ENCODE results near the gene USF1.

- TF ChIP-seq, protein P1, sequence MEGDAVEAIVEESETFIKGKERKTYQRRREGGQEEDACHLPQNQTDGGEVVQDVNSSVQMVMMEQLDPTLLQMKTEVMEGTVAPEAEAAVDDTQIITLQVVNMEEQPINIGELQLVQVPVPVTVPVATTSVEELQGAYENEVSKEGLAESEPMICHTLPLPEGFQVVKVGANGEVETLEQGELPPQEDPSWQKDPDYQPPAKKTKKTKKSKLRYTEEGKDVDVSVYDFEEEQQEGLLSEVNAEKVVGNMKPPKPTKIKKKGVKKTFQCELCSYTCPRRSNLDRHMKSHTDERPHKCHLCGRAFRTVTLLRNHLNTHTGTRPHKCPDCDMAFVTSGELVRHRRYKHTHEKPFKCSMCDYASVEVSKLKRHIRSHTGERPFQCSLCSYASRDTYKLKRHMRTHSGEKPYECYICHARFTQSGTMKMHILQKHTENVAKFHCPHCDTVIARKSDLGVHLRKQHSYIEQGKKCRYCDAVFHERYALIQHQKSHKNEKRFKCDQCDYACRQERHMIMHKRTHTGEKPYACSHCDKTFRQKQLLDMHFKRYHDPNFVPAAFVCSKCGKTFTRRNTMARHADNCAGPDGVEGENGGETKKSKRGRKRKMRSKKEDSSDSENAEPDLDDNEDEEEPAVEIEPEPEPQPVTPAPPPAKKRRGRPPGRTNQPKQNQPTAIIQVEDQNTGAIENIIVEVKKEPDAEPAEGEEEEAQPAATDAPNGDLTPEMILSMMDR (conservative IDR thresholded peaks at IDR 0.05; ENCODE audit: low read depth, low read length): no peak
- TF ChIP-seq EZH2 (IDR thresholded peaks at IDR 0.05; ENCODE audit: borderline replicate concordance, low read depth, low read length, poor library complexity, severe bottlenecking): no peak
Observed at GRCh38 chr1:161092621-161093028, 46.8 kb upstream of the USF1 start.
